SU-DHL-6 (cell line): ENCODE measurements around the gene DNAJC8.

ENCODE experiments used
- H2AFZ ChIP-seq: fragments of 200-600 bp; sonication (generic); 2 replicates; pipeline ENCODE4 v1.6.1; 2014; ENCODE audit warnings: low read depth, mild to moderate bottlenecking, moderate library complexity, mixed read lengths, antibody characterized with exemption, low read length; ENCODE audit not compliant: severe bottlenecking
- H3F3A ChIP-seq: fragments of 200-600 bp; shearing (Covaris generic); 2 replicates; pipeline ENCODE4 v1.6.0; 2016; ENCODE audit warnings: antibody characterized with exemption, mild to moderate bottlenecking; ENCODE audit not compliant: insufficient read depth
- H3K27ac ChIP-seq: fragments of 200-600 bp; sonication (generic); 2 replicates; pipeline ENCODE4 v1.5.1; 2016; ENCODE audit warnings: low read depth, mild to moderate bottlenecking, low read length, moderate library complexity, mixed read lengths
- H3K27me3 ChIP-seq: fragments of 200-600 bp; sonication (generic), shearing (Covaris generic); 2 replicates; pipeline ENCODE4 v1.6.0; 2014; ENCODE audit warnings: mild to moderate bottlenecking, low read length
- H3K36me3 ChIP-seq: fragments of 200-600 bp; sonication (generic); 2 replicates; pipeline ENCODE4 v1.6.1; 2014; ENCODE audit warnings: mild to moderate bottlenecking, low read length, mixed read lengths
- H3K4me2 ChIP-seq: fragments of 300-600, 200-600 bp; shearing (Covaris generic), sonication (generic); 2 replicates; pipeline ENCODE4 v1.6.0; 2014; ENCODE audit warnings: low read length, low read depth, mild to moderate bottlenecking; ENCODE audit not compliant: poor library complexity, severe bottlenecking
- H3K4me3 ChIP-seq: fragments of 200-600 bp; sonication (generic); 2 replicates; pipeline ENCODE4 v1.5.1; 2014; ENCODE audit warnings: antibody characterized with exemption, low read length, mild to moderate bottlenecking, mixed read lengths; ENCODE audit not compliant: insufficient read depth, poor library complexity, severe bottlenecking
- H3K79me2 ChIP-seq: fragments of 200-600 bp; sonication (generic); 2 replicates; pipeline ENCODE4 v1.6.1; 2014; ENCODE audit warnings: mild to moderate bottlenecking, low read length, moderate library complexity; ENCODE audit not compliant: insufficient read depth
- H3K9ac ChIP-seq: fragments of 200-600 bp; sonication (generic); 2 replicates; pipeline ENCODE4 v1.7.0; 2014; ENCODE audit warnings: mild to moderate bottlenecking, low read length
- H3K9me2 ChIP-seq: fragments of 200-600 bp; sonication (generic); replicated peaks from 2 replicates; pipeline ENCODE4 v1.6.1; 2014; ENCODE audit warnings: low read length; ENCODE audit not compliant: insufficient read depth
- H3K9me3 ChIP-seq: fragments of 200-600 bp; sonication (generic); 2 replicates; pipeline ENCODE4 v1.6.1; 2014; ENCODE audit warnings: low read length, mixed read lengths; ENCODE audit not compliant: insufficient read depth
- H4K20me1 ChIP-seq: fragments of 200-600 bp; sonication (generic); 2 replicates; pipeline ENCODE4 v1.6.1; 2014; ENCODE audit warnings: low read depth, mild to moderate bottlenecking, antibody characterized with exemption, low read length, moderate library complexity, mixed read lengths
- EZH2phosphoT487 ChIP-seq: fragments of 200-600 bp; sonication (generic), shearing (Covaris generic); conservative IDR thresholded peaks from 2 replicates; pipeline ENCODE4 v1.6.1; 2018; ENCODE audit warnings: mild to moderate bottlenecking, antibody characterized with exemption, low read length, moderate library complexity, mixed read lengths
- TF ChIP-seq, protein P1 (sequence below): fragments of 200-600 bp; sonication (generic); IDR thresholded peaks from one replicate; pipeline ENCODE4 v1.5.1; 2017; ENCODE audit warnings: antibody characterized with exemption, mild to moderate bottlenecking, low read length, moderate library complexity; ENCODE audit not compliant: insufficient read depth, poor library complexity, severe bottlenecking

The DNAJC8 gene

DNA sequence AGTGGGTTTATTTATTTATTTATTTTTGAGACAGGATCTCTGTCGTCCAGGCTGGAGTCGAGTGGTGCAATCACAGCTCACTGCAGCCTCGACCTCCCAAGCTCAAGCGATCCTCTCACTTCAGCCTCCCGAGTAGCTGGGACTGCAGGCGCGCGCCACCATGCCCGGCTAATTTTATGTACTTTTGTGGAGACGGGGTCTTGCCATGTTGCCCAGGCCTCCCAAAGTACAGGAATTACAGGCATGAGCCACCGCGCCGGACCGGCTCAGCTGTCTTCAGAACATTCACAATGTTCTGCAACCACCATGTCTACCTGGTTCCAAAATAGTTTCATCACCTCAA, 406 bp upstream of the DNAJC8 start:
- no peaks in the 10 kb centered on the region for H3K9me2 ChIP-seq
- H3K27ac ChIP-seq = peak overlapping the region; percentile 89; the same call in 1 of the 2 replicates
- H3F3A ChIP-seq = peaks cover 20% of the 10 kb centered on the region
- H3K79me2 ChIP-seq = peaks cover 69% of the 10 kb centered on the region
- no peak overlapping the region for H3K9ac ChIP-seq
- no peaks in the 10 kb centered on the region for H4K20me1 ChIP-seq
- H3K4me2 ChIP-seq = peak overlapping the region; percentile 95
- peak overlapping the region; percentile 99 for H3K4me3 ChIP-seq
- H3K9me3 ChIP-seq = no peaks in the 10 kb centered on the region
- peaks cover 29% of the 10 kb centered on the region for H3K36me3 ChIP-seq
- no peaks in the 10 kb centered on the region for H3K27me3 ChIP-seq
- TF ChIP-seq, protein P1, sequence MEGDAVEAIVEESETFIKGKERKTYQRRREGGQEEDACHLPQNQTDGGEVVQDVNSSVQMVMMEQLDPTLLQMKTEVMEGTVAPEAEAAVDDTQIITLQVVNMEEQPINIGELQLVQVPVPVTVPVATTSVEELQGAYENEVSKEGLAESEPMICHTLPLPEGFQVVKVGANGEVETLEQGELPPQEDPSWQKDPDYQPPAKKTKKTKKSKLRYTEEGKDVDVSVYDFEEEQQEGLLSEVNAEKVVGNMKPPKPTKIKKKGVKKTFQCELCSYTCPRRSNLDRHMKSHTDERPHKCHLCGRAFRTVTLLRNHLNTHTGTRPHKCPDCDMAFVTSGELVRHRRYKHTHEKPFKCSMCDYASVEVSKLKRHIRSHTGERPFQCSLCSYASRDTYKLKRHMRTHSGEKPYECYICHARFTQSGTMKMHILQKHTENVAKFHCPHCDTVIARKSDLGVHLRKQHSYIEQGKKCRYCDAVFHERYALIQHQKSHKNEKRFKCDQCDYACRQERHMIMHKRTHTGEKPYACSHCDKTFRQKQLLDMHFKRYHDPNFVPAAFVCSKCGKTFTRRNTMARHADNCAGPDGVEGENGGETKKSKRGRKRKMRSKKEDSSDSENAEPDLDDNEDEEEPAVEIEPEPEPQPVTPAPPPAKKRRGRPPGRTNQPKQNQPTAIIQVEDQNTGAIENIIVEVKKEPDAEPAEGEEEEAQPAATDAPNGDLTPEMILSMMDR = no peak
- no peak for TF ChIP-seq EZH2phosphoT487
- peak overlapping the region; percentile 82 for H2AFZ ChIP-seq

GRCh38 chr1:28229996-28230395, 2.8 kb downstream of the DNAJC8 start:
- Histone ChIP-seq H3K4me2 (peak overlapping the region; percentile 95), H3K4me3 (no peak overlapping the region), H4K20me1 (no peaks in the 10 kb centered on the region), H3K27ac (no peak overlapping the region), H3K9ac (no peak overlapping the region), H3K9me2 (no peaks in the 10 kb centered on the region), H3F3A (peaks cover 6% of the 10 kb centered on the region), H3K27me3 (no peaks in the 10 kb centered on the region), H2AFZ (no peak overlapping the region), H3K36me3 (peaks cover 39% of the 10 kb centered on the region), H3K9me3 (no peaks in the 10 kb centered on the region), H3K79me2 (peaks cover 51% of the 10 kb centered on the region)
- TF ChIP-seq, protein P1 = no peak
- no peak for TF ChIP-seq EZH2phosphoT487

DNA sequence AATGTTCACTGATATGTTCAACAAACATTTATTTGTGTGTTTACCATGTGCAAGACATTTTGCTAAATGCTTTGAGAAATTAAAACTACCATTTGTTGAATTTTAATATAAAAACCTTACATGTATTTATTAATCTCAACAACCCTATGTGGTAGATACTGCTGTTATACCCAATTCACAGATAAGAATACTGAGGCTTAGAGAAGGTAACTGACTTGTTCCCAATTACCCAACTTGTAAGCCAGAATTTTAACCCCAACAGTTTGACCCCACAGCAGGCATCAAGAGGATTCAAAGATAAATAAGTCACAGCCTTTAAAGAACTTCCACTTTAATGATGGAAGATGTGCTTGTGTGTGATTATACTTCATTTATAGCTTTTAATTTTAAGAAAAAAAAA, 3.7 kb downstream of the DNAJC8 start:
- TF ChIP-seq EZH2phosphoT487 = no peak
- TF ChIP-seq, protein P1 = no peak
- Histone ChIP-seq H3K27ac (no peak overlapping the region), H3K9me3 (no peaks in the 10 kb centered on the region), H3K9me2 (no peaks in the 10 kb centered on the region), H3F3A (peaks cover 4% of the 10 kb centered on the region; the same call in 1 of the 2 replicates), H3K79me2 (peaks cover 57% of the 10 kb centered on the region), H3K36me3 (peaks cover 39% of the 10 kb centered on the region), H2AFZ (no peak overlapping the region), H3K9ac (no peak overlapping the region), H3K27me3 (no peaks in the 10 kb centered on the region), H3K4me2 (no peak overlapping the region), H3K4me3 (no peak overlapping the region), H4K20me1 (no peaks in the 10 kb centered on the region)
